ENCODE measurements around the gene AKR1D1.
"Not testable (repeated sequence)": the region's sequence is repeated elsewhere in the genome, so short reads cannot be mapped to it uniquely, and the experiment has no call there.

The AKR1D1 gene, protein sequence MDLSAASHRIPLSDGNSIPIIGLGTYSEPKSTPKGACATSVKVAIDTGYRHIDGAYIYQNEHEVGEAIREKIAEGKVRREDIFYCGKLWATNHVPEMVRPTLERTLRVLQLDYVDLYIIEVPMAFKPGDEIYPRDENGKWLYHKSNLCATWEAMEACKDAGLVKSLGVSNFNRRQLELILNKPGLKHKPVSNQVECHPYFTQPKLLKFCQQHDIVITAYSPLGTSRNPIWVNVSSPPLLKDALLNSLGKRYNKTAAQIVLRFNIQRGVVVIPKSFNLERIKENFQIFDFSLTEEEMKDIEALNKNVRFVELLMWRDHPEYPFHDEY

DNA sequence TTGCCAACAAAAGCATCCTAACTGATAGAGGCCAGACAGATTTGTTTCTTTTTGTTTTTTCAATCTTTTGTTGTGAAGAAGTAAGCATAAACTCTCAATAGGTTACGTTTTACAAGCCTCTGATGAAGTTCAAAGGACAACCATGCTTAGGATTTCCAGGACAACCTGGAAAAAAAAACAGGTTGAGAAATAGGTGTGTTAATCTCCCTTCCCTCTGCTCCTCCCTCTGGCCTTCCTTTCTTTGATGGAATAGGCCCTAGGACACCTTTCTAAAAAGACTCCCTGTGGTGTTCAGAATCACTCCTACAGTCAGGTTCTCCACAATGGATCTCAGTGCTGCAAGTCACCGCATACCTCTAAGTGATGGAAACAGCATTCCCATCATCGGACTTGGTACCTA, at the start of gene AKR1D1:
AKR1D1 (plus strand) TSS at position 264 of the 400 bp plus-strand sequence; CDS start at position 324, 60 bp downstream.
- ATAC-seq, result no peak

DNA sequence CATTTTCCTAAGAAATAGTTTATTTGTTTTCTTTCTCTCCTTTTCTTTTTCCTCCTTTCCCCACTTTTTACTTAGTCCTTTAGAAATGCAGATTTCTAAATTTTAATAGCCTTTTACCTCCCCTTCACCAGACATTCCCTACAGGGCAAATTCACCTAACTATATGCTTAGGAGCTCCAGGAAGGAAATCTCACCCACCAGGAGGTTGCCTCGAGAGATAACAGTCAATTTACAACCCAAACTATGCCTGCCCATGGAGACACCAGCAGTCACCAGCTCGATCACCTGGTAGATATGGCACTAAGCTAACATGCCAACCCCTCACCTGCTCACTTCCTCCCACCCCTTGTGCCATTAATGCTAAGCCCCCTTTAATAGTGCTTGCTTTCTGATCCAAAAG, 49.2 kb upstream of the AKR1D1 start:
- ATAC-seq, result no peak

DNA sequence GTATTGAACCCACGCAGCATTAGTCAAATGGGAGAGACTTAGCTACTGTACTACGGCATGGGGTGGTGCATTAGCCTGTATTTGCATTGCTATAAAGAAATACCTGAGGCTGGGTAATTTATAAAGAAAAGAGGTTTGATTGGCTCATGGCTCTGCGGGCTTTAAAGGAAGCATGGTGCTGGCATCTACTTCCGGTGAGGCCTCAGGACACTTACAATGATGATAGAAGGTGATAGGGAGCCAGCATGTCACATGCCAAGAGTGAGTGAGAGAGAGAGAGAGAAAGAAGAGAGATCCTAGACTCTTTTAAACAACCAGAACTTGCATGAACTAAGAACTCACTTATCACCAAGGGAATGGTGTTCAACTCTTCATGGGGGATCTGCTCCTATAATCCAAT, 47.1 kb upstream of the AKR1D1 start:
- no peak for ATAC-seq

DNA sequence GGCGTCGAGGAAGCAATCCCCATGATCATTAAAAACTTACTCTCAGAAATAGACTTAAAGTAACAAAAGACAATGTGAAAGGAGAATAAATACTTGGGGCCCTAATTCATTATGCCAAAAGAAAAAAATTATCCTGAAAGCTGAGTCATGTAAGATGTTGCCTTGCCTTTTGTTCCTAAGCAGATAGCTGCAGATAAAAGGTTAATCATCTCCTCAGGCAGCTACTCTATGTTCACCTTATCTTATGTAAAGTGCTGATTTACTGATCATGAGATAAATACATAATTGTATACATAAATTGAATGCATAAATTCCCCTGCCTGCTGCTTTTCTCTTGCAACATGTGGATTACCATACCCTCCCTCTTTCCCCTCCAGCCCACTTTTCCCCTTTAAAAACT, 46.3 kb upstream of the AKR1D1 start:
- ATAC-seq, result no peak

DNA sequence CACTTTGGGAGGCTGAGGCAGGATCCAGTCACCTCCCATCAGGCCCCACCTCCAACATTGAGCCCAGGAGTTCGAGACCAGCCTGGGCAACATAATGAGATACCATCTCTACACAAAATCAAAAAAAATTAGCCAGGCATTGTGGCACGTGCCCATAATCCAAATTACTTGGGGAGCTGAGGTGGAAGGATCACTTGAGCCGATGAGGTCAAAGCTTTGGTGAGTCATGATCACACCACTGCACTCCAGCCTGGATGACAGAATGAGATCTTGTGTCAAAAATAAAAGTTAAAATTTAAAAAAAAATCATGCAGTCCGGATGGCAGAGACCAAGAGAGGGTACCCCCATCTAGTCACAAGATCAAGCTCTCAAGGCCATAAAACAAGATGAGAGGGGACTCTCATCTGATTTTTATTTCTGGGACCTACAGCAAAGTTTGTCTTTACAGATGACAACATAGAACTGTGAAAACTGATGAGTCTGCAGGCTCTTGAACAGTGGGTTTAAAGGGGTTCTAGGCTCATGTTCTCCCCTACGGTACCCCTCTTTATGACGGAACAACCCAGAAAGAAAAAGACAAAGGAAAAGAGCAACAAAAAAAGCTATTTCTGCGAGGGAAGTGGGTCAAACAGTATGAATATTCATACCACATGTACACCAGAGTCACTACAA, 45.4 kb upstream of the AKR1D1 start:
- no peak for ATAC-seq

DNA sequence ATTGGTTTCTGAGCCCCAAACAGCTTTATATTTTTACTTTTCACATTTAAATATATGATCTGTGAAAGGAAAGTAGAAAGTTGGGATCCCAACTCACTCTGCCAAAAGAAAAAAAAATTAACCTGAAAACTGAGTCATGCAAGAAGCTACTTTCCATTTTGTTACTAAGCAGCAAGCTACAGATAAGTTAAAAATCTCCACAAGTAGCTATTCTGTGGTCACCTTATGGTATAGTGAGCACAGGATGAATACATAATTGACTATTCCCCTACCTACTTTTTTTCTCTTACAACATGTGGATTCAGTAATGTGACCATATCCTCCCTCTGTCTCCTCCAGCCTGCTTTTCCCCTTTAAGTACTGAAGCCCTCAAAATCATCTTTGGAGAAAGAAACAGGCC, 44.1 kb upstream of the AKR1D1 start:
- ATAC-seq, result no peak

DNA sequence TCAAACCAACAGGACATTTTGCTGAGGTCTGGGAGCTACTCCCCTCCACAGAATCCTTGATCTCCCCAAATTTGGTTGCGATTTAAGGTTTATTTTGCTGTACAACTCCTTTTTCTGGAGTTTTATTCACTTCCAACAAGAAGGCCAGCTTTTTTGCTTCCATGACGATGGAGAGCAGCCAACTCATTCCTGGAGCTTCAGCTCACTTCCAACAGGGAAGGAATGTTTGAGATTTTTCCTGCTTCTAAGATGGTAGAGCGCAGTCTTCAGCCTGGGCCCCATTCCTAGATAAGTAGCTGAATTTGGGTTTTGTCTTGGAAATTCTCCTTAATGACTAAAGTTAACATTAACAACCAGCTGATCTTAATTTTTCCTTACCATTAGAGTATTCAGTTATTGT, 43.5 kb upstream of the AKR1D1 start:
- ATAC-seq, result no peak

DNA sequence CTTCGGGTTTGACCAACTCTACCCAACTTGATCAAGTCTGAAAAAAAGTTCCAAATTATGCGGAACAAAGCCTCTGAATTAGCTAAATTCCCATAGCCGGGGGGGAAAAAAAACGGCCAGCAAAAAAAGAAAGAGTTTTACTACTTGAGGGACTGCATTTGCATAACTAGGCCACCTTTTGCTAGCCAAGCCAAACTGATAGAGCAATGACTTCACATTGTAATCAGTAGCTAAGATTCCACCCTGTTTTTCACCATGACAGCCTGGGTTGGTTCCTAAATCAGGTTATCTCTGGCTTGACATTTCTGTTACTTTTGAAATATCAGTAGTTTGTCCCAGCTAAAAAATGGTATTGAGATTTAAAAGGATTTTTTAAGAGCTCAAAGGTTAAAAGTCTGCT, 43.0 kb upstream of the AKR1D1 start:
- ATAC-seq, result no peak

DNA sequence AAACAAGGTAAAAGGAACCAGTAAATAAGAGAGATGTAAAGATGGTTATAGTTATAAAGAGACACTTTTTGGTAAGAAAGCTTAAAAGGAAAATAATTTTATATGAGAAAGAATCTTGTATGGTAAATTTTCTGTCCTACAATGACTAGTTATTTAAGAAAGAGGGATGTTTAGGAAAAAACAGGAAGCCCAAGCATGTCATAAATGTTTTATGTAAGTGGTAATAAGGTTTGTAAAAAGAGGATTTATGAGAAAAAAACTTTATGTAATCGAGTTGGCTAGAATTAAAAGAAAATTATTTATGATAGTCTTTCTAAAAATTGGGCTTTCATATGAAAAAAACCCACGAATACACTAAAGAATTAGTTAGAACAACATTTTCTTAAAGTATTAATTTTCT, 40.1 kb upstream of the AKR1D1 start:
- ATAC-seq, result no peak

DNA sequence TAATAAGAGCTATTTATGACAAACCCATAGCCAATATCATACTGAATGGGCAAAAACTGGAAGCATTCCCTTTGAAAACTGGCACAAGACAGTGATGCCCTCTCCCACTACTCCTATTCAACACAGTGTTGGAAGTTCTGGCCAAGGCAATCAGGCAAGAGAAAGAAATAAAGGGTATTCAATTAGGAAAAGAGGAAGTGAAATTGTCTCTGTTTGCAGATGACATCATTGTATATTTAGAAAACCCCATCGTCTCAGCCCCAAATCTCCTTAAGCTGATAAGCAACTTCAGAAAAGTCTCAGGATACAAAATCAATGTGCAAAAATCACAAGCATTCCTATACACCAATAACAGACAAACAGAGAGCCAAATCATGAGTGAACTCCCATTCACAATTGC, 36.2 kb upstream of the AKR1D1 start:
- ATAC-seq, result not testable (repeated sequence)

DNA sequence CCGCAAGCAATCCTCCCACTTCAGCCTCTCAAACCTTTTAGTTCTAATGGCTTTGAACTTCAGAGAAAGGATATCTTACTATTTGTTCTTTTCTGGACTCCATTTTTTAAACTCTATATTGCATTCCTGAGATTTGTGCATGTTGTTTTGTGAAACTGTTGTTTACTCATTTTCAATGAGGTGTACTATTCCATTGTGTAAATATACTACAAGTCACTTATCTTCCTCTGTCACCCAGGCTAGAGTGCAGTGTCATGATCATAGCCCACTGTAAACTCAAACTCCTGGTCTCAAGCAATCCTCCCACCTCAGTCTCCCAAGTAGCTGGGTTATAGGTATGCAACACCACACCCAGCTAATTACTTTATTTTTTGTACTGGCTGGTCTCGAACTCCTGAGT, 31.4 kb upstream of the AKR1D1 start:
- ATAC-seq, result no peak

DNA sequence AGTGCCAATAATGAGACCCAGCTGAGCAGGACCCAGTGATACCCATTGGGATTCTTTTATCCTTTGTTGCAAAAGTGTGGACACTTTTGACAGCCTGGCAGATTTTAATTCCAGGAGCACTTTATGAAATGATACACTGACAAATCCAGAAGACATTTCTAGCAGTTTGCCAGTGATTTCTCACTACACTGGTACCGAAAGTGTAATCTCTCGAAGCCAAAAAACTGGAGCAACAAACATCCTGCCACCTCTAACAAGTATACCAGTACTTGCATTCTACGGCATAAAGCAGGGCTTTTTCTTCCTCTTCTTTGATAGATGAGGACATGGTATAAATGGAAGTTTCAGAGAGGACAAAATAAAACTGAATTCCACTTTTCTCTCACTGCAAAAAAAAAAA, 28.4 kb upstream of the AKR1D1 start:
- ATAC-seq, result no peak

DNA sequence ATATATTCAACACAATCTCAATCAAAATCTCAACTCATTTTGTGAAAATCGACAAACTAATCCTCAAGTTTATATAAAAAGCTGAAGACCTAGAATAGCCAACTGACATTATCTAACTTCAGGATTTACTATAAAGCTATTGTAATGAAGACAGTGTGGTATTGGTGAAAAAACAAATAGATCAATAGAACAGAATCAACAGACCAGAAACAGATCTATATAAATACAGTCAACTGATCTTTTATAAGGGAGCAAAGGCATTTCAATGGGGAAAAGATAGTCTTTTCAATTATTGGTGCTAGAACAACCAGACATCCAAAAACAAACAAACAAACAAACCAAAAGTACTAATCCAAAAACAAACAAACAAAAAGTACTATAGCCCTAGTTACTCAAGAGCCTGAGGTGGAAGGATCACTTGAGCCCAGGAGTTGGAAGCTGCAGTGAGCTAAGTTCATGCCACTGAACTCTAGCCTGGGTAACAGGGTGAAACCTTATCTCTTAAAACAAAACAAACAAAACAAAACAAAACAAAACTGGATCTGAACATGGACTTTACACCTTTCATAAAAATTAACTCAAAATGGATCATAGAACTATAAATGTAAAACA, 26.6 kb upstream of the AKR1D1 start:
- ATAC-seq, result no peak

DNA sequence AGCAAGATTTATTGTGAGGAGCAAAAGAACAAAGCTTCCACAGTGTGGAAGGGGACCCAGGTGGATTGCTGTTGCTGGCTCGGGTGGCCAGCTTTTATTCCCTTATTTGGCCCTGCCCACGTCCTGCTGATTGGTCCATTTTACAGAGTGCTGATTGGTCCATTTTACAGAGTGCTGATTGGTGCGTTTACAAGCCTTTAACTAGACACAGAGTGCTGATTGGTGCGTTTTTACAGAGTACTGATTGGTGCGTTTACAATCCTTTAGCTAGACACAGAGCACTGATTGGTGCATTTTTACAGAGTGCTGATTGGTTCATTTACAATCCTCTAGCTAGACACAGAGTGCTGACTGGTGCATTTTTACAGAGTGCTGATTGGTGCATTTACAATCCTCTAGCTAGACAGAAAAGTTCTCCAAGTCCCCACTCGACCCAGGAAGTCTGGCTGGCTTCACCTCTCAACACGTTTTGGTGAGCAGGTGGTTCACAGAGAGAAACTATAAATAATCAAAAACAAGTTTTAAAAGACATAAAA, 24.5 kb upstream of the AKR1D1 start:
- not testable (repeated sequence) for ATAC-seq

DNA sequence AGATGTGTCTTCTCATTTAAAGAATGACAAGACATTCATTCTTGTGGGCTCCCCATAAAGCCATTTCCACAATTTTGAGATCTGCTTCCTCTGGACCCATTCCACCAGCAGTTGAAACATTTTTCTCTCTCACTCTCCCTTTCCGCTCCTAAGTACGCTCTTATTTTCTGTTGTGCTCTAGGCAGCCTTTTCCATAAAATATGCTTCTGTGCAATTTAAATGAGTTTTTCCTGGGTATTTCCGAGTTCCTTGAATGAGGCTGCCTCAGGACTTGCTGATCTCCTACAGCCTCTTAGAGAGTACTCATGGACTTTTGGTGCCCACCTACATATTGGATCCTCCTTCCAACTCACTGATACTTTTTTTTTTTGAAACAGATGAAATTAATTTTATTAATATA, 23.6 kb upstream of the AKR1D1 start:
- ATAC-seq, result no peak

DNA sequence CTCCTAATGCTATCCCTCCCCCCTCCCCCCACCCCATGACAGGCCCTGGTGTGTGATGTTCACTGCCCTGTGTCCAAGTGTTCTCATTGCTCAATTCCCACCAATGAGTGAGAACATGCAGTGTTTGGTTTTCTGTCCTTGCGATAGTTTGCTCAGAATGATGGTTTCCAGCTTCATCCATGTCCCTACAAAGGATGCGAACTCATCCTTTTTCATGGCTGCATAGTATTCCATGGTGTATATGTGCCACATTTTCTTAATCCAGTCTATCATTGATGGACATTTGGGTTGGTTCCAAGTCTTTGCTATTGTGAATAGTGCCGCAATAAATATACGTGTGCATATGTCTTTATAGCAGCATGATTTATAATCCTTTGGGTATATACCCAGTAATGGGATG, 20.6 kb upstream of the AKR1D1 start:
- ATAC-seq, result not testable (repeated sequence)

DNA sequence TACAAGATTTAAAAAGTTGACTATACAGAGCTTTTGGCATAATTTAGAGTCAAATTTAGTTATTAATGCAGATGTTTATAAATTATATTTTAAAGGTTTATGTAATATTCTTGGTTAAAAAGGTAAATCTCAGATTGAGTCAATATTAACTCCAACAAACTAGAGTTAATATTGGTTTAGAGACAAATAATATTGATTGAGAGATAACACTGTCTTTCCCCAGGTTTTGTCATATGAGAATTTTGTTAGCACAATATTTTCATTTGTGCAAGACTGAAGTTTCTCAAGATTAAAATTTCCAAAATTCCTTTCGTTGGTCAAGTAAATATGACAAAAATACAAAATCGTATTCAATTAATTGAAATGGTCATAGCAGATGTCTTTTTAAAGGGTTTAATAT, 12.9 kb upstream of the AKR1D1 start:
- no peak for ATAC-seq

DNA sequence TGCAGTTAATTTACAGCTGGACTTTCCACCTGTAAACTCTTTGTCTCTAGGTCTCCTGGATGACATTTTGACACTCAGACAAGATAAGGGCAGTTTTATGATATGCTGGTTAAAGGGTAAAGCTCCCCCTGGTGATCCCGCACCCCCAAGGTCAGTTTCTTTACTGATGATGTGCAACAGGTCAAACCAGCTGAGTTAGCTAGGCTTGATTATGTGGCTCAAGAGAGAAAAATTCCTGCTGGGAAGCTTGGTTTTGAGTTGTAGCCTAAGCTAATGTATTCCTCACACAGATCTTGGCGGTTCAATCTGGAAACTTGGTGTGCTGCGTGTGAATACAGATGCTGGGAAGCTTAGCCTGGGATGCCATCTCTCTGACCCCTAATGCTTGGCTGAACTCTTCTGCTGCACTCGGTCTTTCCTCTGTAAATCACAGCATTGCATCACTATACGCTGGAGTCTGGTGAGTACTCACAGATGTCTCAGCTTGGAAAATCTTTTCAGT, 11.4 kb upstream of the AKR1D1 start:
- no peak for ATAC-seq

DNA sequence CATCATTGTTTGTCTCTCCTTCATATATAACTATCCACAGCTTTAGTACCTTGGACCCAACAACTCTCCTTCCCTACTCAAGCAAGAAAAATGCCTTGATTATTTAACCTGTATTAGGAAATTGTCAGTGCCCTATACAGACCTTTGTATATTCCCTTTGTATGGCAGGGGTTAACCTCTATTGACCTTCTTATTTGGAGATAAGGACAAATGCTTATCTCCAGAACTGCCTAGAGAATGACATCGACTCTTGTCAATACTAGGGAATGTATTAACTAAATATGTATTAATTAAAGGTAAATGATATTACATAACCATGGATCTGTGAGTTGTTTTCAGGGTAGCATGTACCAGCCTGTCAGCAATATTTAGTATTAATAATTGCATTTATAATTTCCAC, 10.4 kb upstream of the AKR1D1 start:
- ATAC-seq, result no peak

DNA sequence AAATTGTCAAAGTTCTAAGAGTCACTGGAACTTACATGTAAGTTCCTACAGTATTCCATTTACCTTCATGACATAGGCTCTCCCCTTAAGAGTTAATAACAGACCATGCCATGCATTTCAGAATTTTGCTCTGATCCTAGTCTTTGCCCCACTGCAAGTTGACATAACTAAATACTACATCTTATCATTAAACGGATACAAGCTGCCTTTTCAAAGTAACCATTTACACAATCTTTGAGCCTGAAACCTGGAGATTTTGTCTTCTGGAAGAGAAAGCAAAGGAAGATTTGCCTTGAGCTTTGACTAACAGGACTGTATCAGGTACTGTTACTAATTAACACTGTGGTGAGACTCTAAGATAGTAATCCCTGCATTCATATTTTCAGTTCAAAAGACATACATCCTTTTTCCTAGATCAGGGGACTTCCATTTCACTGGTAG, 9.3 kb upstream of the AKR1D1 start:
- ATAC-seq, result no peak

DNA sequence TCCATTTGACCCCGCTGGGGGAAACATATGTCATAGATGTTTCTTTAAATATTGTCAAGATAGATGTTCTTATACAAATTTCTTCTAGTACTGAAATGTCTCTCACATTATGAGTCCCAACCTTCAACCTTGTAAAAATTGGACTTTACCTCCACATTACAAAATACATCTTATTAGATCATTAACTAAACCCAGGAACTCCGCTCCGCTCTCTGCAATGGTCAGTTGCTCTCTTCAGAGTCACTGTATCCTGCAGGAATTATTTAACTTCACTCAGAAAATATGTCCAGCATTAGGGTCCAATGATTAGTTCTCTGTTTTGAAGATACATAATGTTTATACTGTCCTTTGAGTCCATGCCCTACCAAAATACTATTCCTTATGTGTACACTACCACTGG, 8.5 kb upstream of the AKR1D1 start:
- no peak for ATAC-seq

DNA sequence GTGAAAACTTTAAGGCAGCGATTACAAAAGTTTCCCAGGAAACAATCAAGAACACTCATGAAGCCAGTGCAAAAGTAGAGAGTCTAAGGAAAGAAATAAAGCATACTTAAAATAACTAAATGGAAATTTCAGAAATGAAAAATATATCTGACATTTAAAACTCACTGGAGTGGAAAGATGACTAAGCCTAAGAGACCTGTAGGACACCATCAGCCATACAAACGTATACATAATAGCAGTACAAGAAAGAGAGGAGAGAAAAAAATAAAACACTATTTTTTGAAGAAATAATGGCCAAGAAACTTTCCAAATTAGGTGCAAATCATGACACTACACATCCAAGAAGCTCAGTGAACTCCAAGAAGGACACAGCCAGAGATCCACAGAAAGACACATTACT, 5.4 kb upstream of the AKR1D1 start:
- ATAC-seq, result no peak

DNA sequence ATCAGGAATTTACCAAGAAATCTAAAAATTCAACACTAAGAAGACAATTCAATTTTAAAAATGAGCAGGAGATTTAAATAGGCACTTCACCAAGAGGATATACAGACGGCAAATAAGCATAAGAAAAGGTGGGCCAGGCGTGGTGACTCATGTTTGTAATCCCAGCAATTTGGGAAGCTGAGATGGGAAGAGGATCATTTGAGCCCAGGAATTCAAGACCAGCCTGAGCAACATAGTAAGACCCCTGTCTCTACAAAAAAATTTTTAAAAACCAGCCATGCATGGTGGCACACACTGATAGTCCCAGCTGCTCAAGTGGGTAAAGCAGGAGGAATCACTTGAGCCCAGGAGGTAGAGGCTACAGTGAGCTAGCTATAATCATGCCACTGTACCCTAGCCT, 3.5 kb upstream of the AKR1D1 start:
- no peak for ATAC-seq

DNA sequence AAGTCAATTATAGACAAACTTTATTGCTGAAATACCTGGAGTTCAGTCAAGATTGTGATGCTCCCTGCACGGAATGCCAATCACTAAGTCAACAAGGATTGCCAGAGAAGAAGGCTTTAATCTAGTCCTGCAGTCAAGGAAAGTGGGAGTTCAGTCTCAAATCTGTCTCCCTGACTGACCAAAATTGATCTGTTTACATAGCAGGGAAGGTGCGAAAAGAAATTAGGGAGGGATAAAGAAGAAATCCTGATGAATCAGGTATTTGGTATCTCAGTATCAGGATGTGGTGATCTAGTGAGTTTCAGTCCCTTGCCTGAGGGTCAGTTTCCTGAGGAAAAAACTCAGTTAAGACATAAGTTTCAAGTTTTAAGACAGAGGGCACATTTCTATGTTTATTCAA, 2.1 kb upstream of the AKR1D1 start:
- ATAC-seq, result no peak
